ENCODE measurements around the gene RUNX2.

The RUNX2 gene

GRCh38 chr6:45424451-45424861, 96.3 kb downstream of the RUNX2 start:
- no peak for DNase-seq
- in situ Hi-C loops (cut with MboI; ENCODE audit: low pct_unique_long_range_greater_than_20kb, low sequenced_read_pairs) = loop anchor here (25.0 kb wide), 1 partner anchor 762 kb away; no protein-coding TSS in a partner anchor

DNA sequence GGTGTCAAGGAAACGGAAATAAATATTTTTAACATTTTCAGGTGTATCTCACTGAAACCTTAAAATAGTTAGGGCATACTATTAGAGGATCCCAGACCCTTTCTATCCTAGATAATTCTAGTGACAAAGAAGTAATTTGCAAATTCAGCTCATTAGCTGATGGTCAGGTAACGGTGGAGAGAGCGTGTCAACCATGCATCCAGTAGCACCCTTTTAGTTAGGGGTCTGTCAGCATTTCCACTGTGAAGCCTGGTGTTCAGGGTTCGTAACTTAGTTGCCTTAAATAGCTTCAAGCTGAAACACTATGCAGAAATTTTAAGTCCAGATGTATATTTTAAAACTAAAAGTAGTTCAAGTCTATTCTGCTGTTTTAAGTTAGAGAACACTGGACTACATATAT, 98.1 kb downstream of the RUNX2 start:
- no peak for DNase-seq
- in situ Hi-C loops (cut with MboI; ENCODE audit: low pct_unique_long_range_greater_than_20kb, low sequenced_read_pairs) = loop anchor here (25.0 kb wide), 1 partner anchor 286 kb away; no protein-coding TSS in a partner anchor

DNA sequence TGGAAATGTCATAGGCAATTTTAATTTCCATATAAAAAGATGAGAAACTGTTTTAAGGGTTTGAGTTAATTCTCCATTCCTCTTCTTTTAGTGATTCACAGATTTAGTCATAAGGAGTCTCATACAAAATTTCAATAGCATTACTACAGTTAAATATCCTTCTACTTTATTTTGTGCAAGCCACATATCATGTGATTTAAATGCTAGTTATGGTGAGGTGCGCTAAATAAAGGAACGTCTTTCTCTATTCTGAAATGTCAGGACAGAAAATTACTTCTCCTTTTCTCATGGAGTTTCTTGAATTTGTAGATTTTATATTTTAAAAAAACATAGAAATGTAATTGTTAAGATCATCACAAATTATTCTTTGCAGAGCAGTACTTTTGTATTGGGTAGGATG, 99.6 kb downstream of the RUNX2 start:
- in situ Hi-C loops (cut with MboI; ENCODE audit: low pct_unique_long_range_greater_than_20kb, low sequenced_read_pairs) = loop anchor here (25.0 kb wide), 1 partner anchor 285 kb away; no protein-coding TSS in a partner anchor
- DNase-seq = no peak

DNA sequence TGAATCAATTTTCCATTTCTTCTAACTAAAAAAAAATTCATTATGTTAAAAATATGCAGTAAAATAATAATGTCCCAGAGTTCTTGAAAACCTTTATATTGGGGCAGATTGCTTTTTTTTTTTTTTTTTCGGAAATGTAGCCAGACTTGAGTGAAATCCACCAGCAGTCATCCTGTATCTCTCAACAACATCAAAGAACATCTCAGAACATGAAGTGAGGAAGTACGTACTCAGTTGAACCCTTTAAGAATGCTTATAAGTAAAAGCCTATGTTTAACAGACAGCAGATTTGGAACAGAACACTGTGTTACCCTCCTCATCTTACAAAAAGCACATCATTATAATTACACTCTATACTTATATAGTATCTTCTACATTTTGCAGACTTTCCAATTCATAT, 100.6 kb downstream of the RUNX2 start:
- DNase-seq = no peak
- in situ Hi-C loops (cut with MboI; ENCODE audit: low pct_unique_long_range_greater_than_20kb, low sequenced_read_pairs) = loop anchor here (25.0 kb wide), 1 partner anchor 284 kb away; no protein-coding TSS in a partner anchor

GRCh38 chr6:45430590-45431202, 102.6 kb downstream of the RUNX2 start:
- in situ Hi-C loops (cut with MboI; ENCODE audit: low pct_unique_long_range_greater_than_20kb, low sequenced_read_pairs) = loop anchor here (25.0 kb wide), 1 partner anchor 282 kb away; no protein-coding TSS in a partner anchor
- no peak for DNase-seq

DNA sequence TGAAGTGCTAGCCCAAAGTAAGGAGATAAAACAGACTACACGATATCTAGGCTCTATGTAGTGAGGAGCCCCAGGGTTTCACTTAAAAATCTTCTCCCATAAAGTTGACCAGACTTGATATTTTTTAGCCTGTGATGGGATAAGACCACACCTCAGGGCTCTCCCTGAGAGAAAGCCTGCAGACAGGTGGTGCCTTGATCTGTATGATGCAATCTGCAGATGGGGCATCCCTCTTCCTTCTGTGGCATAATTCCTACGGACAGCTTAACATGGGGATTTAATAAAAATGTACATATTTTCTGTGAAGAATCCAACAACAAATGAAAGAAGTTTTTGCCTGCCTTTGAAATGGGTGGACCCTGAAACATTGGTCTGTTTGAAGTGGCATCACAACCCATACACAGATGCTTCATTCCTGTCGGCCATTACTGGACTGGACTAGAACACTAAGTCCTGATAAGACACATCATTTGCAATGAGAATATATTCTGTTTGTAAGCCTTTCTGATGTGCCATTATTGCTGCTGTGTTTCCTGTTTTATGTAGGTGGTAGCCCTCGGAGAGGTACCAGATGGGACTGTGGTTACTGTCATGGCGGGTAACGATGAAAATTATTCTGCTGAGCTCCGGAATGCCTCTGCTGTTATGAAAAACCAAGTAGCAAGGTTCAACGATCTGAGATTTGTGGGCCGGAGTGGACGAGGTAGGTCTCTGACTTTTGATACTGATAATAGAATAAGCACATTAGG, 103.4 kb downstream of the RUNX2 start:
- no peak for DNase-seq
- in situ Hi-C loops (cut with MboI; ENCODE audit: low pct_unique_long_range_greater_than_20kb, low sequenced_read_pairs) = loop anchor here (25.0 kb wide), 1 partner anchor 281 kb away; no protein-coding TSS in a partner anchor

DNA sequence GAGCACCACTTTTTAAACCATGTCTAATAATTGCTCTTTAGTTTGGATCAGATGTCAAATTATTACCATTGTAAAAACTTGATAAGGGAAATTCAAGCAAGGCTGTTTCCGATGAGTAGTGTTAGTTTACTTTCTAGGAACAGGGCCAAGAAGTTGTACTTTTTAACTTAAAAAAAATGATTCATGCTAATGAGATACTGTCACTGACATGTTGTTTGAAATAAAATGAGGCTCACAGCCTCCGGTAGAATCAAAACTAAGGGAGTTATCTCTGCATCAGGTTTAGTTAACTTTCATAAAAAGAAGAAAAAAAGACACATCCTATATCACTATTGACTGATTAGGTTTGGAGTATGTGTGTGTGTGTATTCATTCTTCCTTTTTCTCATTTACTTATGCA, 104.8 kb downstream of the RUNX2 start:
- in situ Hi-C loops (cut with MboI; ENCODE audit: low pct_unique_long_range_greater_than_20kb, low sequenced_read_pairs) = loop anchor here (25.0 kb wide), 1 partner anchor 279 kb away; no protein-coding TSS in a partner anchor
- DNase-seq = no peak

GRCh38 chr6:45433533-45434380, 105.6 kb downstream of the RUNX2 start:
- DNase-seq = no peak
- in situ Hi-C loops (cut with MboI; ENCODE audit: low pct_unique_long_range_greater_than_20kb, low sequenced_read_pairs) = loop anchor here (25.0 kb wide), 1 partner anchor 279 kb away; no protein-coding TSS in a partner anchor

- in situ Hi-C loops (cut with MboI; ENCODE audit: low pct_unique_long_range_greater_than_20kb, low sequenced_read_pairs) = loop anchor here (25.0 kb wide), 1 partner anchor 278 kb away; no protein-coding TSS in a partner anchor
- peak; percentile 49 for DNase-seq
Observed at GRCh38 chr6:45434381-45434700, 106.2 kb downstream of the RUNX2 start.

DNA sequence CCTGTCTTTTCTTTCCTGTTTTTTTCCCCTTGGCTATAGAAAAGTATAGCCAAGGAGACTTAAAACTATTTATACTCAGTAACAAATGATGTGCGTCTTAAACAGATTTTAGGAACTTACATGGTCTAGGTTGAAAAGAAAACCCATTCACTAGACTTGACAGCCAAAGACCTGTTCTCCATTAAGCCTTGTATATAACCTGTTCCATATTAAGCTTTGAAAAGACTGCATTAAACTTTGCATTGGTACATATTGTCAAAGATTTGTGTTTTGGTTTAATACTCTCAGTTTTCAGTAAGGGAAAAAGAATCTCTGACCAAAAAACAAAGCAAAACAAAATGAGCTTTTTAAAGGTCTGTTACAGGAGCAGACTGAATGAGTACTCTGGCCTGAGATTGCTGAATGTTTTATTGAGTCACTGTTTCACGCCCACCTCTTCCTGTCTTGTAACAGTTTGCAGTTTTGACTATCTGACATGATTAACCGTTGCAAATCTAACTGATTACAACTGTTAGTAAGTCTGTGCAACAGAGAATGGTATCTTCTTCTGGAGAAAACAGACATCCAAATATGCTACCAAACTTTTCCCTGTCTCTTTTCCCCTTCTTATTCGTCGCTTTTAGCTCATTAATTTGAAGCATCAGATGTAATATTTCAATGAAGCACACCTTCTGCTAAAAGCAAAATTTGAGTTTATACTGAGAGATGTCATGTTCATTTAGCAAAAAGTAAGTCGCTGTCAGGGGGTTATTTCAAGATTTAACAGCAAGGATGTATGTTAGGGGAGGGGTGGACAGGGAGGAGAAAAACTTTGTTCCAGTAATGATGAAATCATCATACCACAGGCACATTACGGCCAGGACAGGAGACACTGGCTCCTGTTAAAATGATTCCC, 108.7 kb downstream of the RUNX2 start:
- peak; percentile 54 for DNase-seq
- in situ Hi-C loops (cut with MboI; ENCODE audit: low pct_unique_long_range_greater_than_20kb, low sequenced_read_pairs) = loop anchor here (25.0 kb wide), 1 partner anchor 276 kb away; no protein-coding TSS in a partner anchor

DNA sequence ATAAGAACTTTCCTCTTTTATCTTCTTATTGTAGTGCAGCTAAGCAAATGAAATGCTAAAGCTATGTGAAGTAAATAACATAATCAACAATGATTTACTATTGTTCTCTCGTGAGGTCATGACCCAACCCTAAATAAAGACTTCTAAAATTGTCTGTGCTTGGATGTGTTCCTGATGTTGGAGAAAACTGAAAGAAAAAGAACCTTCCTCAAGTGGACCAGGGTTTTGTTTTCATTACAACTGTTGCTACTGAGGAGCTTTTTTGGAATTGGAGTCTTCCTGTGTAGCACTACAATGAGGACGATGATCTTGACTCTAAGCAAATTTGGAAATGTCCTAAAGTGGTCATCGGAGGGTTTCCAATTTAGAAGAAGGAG, 109.3 kb downstream of the RUNX2 start:
- in situ Hi-C loops (cut with MboI; ENCODE audit: low pct_unique_long_range_greater_than_20kb, low sequenced_read_pairs) = loop anchor here (25.0 kb wide), 1 partner anchor 275 kb away; no protein-coding TSS in a partner anchor

GRCh38 chr6:45438151-45438550, 110.0 kb downstream of the RUNX2 start:
- no peak for DNase-seq
- in situ Hi-C loops (cut with MboI; ENCODE audit: low pct_unique_long_range_greater_than_20kb, low sequenced_read_pairs) = loop anchor here (25.0 kb wide), 1 partner anchor 274 kb away; no protein-coding TSS in a partner anchor

More for the DNA sequence above, 109.3 kb downstream of the RUNX2 start:
- no peak for DNase-seq

- in situ Hi-C loops (cut with MboI; ENCODE audit: low pct_unique_long_range_greater_than_20kb, low sequenced_read_pairs) = loop anchor here (25.0 kb wide), 1 partner anchor 273 kb away; no protein-coding TSS in a partner anchor
- DNase-seq = peak; percentile 64
Observed at GRCh38 chr6:45438849-45439406, 110.8 kb downstream of the RUNX2 start.

DNA sequence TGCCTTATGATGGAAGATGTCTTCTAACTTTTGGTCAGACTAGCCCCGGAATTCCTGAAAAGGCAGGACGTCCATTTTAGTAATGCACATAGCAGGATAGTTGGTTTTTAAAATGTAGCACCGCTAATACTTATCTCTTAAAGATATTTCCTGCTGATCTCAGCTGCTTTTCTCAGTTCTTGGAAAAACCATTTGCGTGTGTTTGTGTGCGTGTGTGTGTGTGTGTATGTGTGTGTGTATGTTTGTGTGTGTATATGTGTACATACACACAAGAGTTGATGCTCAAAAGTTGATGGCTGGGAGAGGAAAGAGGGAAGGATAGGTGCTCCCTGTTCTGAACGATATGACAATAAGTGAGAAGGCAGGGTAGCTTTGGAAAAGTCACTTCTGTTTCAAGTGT, 111.3 kb downstream of the RUNX2 start:
- in situ Hi-C loops (cut with MboI; ENCODE audit: low pct_unique_long_range_greater_than_20kb, low sequenced_read_pairs) = loop anchor here (25.0 kb wide), 1 partner anchor 273 kb away; no protein-coding TSS in a partner anchor
- DNase-seq = no peak

GRCh38 chr6:45439861-45440388, 111.8 kb downstream of the RUNX2 start:
- DNase-seq = no peak
- in situ Hi-C loops (cut with MboI; ENCODE audit: low pct_unique_long_range_greater_than_20kb, low sequenced_read_pairs) = loop anchor here (25.0 kb wide), 1 partner anchor 272 kb away; no protein-coding TSS in a partner anchor

DNA sequence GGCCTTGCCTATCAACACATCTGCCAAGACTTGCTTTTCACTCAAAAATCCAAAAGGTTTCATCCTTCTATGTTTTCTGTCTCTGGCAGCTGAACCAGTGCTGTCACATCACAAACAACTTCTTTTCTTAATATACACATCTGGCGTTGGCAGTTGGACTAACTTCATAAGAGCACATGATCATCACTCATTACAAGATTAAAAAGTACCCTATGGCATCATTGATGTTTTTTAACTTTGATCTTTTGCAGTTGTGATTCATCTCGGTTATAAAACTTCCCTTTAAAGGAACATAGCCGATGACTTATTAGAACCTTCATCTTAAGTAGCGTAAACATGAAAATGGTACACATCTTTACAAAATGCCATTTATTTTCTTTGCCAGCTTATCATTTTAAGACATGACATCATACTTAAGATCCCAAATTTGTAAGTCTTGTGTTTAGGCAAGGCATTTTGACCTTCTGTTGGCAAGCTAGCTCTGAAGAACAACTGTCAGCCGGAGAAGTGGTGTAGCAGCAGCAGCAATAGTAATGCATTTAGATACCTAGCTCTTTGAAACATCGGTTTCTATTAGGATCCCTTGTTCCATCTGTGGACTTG, 113.8 kb downstream of the RUNX2 start:
- in situ Hi-C loops (cut with MboI; ENCODE audit: low pct_unique_long_range_greater_than_20kb, low sequenced_read_pairs) = loop anchor here (25.0 kb wide), 1 partner anchor 270 kb away; no protein-coding TSS in a partner anchor
- DNase-seq = no peak

GRCh38 chr6:45442716-45443115, 114.6 kb downstream of the RUNX2 start:
- in situ Hi-C loops (cut with MboI; ENCODE audit: low pct_unique_long_range_greater_than_20kb, low sequenced_read_pairs) = loop anchor here (25.0 kb wide), 1 partner anchor 270 kb away; no protein-coding TSS in a partner anchor
- no peak for DNase-seq
